HT-29 (cell line): ENCODE measurements around the gene ZNF554. TPM values are rescaled to one million over a fixed set of nuclear protein-coding genes. Genes with fewer than 3 reads are reported as not detected.
"Not testable (repeated sequence)": the region's sequence is repeated elsewhere in the genome, so short reads cannot be mapped to it uniquely, and the experiment has no call there.

Experiments
- DNase-seq: peaks from one replicate; pipeline ENCODE4 v3.0.0-alpha.2; 2015; ENCODE audit warnings: low spot score
- total RNA-seq: library from RNA; depleted of rRNA; stranded (reverse); fragments of >200 nt; shearing (Covaris generic); gene quantifications from 2 replicates; pipeline ENCODE4 v1.2.3, GENCODE V29; 2014

ZNF554 gene
- total RNA-seq, 1 experiment from 2014 or later = 1.2 TPM

- no peak for DNase-seq
These were observed 12.1 kb upstream of the ZNF554 start for GRCh38 chr19:2807379-2808128.

DNA sequence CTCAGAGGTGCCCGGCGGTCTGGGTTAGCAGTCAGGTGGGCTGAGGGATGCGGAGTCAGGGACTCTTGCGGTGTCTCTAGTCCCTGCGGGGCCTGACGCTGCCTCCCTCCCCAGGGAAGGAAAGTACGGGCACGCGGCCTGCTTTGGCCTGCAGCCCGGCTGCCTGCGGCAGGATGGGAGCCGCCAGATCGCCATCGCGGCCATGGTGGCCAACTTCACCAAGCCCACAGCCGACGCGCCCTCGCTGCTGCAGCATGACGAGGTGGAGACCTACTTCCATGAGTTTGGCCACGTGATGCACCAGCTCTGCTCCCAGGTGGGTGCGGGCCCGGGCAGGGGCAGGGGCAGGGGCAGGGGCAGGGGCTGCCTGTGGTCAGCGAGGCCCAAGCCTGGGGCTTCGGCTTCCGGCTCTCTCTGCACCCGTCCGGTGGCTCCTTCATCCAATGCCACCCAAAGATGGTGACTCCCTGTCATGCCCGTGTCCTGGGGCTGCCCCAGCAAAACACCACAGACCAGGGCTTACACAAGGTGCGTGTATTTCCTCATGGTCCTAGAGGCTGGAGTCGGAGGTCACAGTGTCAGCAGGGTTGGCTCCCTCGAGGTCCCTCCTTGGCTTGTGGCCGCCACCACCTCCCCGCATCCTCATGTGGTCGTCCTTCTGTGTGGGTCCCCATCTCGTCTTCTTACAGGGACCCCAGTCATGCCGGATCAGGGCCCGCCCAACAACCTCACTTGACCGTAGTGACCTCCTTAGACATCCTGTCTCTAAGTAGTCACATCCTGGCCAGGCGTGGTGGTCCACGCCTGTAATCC lies 11.3 kb upstream of the ZNF554 start:
- no peak for DNase-seq

DNA sequence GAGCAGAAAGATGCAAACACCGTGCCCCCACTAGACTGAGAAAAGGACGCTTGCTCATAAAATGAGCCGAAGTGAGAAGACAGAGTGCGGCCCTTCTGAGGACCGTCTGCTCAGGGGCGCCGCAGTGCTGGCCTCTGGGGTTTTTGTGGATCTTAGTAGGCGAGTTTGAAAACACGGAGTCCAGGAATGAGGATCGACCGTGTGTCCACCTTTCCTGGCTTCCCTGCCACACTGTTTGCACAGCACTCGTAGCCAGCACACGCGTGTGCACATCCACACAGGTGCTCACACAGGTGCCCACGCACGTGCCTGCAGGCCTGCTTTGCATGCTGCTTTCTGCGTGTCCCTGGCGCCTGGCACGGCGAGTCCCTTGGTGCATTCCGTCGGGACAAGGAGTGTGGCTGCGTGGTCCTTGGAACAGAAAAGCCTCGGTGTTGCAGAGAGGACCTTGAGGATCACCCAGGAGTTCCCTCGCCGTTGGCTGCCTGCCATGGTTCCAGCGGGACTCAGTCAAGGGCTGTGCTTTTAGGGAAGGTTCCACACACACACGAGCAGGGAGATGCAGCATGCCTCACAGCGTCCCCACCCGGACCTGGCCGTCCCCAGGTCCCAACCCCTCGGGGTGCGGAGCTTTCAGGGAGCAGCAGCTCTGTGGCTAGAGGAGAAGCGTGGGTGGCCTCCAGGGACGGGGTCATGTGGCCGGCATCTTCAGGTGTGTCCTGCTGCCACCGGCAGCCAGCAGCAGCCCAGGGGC lies 10.1 kb upstream of the ZNF554 start:
- no peak for DNase-seq

DNA sequence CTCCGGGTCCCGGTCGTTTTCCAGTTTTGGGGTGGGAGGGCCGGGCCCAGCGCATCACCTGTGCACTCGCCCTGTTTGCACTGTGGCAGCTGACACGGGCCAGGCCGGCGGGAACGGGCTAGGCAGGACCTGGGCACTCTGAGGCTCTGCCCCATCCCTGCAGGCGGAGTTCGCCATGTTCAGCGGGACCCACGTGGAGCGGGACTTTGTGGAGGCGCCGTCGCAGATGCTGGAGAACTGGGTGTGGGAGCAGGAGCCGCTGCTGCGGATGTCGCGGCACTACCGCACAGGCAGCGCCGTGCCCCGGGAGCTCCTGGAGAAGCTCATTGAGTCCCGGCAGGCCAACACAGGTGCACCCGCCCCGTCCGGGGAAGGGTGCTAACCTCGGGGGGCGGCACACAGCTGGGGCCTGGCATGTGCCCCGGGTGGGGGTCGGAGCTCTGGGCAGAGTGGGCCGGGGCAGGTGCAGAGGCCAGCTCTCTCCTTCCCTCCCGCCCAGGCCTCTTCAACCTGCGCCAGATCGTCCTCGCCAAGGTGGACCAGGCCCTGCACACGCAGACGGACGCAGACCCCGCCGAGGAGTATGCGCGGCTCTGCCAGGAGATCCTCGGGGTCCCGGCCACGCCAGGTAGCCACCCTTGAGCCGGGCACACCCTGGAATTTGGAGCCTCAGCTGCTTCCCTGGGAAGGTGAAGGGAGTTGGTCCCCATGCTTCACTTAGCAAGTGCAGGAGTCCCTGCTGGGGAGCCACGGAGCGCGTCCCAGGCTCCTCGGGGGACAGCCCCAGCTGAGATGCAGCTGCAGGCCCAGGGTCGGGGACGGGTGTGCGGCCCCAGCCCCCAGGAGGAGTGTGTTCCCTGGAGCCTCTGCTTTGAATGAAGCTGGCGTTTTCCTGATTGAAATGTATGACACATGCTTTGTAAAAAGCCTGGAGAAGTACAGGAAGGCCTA lies 9.3 kb upstream of the ZNF554 start:
- DNase-seq = no peak

DNA sequence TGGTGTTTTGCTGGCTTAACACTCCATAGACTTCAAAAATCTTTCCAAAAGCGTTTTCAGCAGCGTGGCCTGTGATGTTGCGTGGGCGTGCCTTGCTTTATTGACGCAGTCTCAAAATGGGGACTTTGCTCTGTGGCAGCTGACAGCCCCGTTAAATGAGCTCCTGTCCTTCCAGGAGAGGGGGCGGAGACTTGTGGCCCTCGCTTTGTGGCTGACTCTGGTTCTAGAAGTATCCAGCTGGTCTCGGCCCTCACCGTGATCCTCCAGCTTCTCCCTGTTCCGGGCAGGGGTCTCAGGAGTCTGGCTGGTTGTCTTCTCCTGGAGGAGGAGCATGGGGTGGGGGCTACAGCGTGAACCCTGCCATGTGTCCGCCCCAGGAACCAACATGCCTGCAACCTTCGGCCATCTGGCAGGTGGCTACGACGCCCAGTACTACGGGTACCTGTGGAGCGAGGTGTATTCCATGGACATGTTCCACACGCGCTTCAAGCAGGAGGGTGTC lies 8.4 kb upstream of the ZNF554 start:
- DNase-seq = no peak

DNA sequence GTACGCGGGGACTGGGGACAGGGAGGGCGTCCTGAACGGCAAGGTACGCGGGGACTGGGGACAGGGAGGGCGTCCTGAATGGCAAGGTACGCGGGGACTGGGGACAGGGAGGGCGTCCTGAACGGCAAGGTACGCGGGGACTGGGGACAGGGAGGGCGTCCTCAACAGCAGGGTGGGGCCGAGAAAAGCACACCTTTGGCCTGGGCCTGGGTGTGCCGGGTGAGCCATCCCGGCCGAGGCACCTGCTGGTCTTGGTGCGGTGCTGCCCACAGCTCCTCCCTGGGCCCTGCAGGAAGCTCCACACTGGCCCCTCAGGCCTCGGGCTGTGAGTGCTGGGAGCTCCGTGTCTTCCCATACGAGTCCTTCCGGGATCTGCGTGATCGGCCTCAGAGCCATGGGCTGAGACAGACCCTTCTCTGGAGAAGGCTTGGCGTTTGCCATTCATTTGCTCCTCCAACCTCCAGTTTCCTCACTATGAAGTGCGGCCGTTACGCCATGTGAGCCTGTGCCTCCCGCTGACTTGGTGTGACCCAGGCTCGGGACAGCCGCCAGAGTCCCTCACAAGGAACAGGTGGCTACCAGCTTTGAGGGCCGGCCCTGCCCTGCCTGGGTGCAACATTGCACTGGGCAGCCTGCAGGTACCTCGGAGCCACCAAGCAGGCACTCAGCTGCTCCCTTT lies 7.8 kb upstream of the ZNF554 start:
- DNase-seq = no peak

DNA sequence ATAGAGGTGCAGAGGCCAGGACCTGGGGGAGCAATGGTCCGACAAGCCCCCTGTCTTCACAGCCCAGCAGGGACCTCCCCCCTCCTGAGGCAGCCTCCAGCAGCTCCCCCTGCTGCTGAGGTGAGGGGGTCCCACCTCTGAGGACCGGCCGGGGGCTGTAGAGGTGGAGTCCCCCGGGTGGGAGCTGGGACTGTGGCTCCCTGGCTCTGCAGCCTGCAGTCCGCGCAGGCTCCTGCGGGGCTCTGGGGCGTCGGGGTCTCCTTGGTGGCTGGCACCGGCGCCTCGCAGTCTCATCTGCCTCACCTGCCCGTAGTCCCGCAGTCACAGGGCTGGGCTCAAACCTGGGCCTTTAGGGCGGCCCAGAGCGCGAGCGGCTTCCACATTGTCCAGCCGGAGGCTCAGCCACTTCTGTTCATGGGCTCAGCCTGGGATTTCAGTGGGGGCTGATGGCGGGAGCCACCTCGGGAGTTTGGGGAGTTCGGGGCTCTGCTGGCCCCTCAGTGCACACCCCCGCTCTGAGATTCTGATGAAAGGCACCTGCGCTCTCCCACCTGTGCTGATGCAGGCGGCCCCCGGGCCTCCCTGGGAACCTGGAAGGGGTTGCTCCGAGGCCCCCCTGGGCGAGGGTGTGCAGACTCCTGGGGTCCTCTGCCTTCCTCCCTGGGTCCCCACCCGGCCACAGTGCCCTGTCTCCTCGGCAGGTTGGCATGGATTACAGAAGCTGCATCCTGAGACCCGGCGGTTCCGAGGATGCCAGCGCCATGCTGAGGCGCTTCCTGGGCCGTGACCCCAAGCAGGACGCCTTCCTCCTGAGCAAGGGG lies 7.0 kb upstream of the ZNF554 start:
- no peak for DNase-seq

GRCh38 chr19:2813235-2814160 lies 6.2 kb upstream of the ZNF554 start:
- no peak for DNase-seq

- DNase-seq = no peak
These were observed 5.2 kb upstream of the ZNF554 start for GRCh38 chr19:2814426-2814825.

- DNase-seq = no peak
These were observed 4.5 kb upstream of the ZNF554 start for GRCh38 chr19:2815191-2815614.

- DNase-seq = no peak
These were observed 3.7 kb upstream of the ZNF554 start for GRCh38 chr19:2815923-2816322.

GRCh38 chr19:2816641-2817040 lies 3.0 kb upstream of the ZNF554 start:
- DNase-seq = no peak

- DNase-seq = not testable (repeated sequence)
These were observed 2.3 kb upstream of the ZNF554 start for GRCh38 chr19:2817237-2817829.

DNA sequence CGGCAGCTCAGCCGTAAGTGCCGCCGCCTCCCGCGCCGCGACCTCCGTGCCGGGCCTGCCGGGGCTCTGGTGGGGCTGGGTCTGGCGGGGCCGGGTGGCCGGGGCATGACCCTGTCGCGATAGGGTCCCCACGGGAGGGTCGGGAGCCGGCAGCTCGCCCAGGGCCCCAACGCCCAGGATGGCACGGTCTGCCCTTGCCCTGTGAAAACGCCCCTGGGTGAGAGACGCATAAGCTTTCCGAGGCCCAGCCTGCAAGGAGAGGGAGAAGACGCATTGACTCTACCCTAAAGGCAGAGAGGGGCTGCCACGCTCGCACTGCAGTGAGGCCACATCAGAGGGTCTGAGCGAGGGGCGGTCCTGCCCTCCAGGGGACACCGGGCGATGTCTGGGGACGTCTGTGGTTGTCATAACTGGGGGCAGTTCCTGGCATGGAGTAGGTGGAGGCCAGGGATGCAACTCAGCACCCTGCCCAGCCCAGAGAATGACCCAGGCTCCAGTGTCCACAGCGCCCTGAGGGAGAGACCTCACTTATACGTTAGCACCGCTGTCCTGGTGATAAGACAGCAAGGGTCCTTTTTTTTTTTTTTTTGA lies 539 bp downstream of the ZNF554 start:
- no peak for DNase-seq

DNA sequence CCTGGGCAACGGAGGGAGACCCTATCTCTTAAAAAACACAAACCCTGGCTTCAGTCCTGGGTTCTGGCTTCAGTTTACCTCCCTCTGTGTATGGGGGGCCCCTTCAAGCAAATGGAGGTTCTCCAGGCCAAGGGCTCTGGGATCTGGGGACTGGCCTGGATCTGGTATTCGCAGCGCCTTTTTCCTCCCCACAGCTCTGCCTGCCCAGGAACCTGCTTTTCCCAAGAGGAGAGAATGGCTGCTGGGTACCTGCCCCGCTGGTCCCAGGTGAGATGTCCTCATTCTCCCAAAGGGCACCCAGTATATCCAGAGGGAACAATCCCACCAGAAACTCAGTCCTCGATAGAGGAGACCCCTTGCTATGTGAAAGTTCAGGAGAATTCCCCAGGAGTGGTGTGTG lies 3.2 kb downstream of the ZNF554 start:
- no peak for DNase-seq

DNA sequence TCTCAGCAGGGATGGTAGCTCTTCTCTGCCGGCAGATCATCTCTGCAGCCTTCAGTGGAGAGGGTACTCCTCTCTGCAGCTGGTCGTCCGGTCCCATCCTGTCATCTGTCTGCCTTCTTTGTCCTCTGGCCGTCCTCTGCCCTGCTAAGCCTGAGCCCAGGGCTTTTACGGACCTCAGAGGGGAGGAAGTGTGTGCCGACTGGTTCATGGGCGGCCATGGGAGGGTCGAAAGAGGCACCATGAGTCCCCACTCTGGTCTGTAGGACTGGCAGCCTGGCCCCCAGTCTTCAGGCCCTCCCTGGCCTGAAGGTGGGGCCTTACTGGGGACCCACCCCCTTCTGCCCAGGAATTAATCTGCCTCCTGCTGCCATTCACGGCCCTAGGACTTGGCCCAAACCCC lies 4.0 kb downstream of the ZNF554 start:
- no peak for DNase-seq

- no peak for DNase-seq
These were observed 4.5 kb downstream of the ZNF554 start for GRCh38 chr19:2824129-2824528.

DNA sequence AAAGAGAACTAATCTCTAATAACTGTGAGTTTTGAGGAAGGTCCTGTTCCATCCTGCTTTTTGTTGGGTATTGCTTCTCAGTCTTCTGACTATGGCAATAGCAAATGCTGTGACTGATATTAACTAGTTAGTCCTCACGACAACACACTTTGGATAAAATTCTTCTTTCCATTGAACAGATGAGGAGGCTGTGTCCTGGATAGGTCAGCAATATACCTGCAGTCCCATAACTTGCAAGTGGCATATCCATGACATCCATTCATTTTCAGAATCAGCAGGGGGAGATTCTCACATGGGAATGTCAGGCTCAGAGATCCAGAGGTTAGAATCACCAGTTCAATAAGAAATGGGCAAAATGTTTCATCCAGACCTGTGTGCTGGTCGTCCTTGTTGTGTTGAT lies 7.4 kb downstream of the ZNF554 start:
- no peak for DNase-seq
